NCI-H226 (cell line): ENCODE data around the gene TUBB4B.
A peak's percentile ranks its signal among the peaks of the same experiment; 100 is the strongest.

Experiments
- DNase-seq: peaks from one replicate; pipeline ENCODE4 v3.0.0-alpha.2; 2015

The TUBB4B gene

DNA sequence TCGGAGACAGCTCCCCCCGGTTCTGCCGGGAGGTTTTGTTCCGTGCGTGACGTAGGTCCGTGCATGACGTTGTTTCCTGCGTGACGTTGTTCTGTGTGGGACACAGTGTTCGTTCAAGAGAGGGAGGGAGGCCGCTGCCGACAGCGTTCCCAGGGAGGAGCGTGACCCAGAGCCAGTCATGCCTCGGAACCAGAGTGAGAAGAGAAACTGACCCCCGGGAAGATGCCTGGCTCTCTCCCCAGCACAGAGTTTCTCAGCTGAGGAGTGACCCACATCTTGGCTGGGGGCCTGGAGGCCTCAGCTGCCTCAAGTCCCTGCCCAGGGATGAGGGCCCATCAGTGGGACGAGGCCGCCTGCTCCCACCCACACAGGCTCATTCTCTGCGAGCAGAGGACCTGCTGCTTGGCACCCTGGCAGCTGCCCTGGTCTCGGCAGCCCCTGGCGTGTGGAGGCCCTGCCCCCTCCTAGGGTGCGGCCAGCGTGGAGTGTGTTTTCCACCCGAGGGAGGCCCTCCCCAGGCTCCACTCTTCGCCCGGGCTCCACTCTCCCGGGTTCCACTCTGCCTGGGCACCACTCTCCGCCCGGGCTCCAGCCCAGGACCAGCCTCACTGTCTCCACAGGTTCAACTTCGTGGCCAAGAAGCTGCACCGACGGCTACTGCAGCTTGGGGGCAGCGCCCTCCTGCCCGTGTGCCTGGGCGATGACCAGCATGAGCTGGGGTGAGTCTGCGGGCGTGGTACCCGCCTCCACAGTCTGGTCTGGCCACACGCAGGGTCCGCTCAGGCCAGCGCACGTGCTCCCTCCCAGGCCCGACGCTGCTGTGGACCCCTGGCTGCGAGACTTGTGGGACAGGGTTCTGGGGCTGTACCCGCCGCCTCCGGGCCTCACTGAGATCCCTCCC is 27.7 kb upstream of the TUBB4B start:
- DNase-seq = no peak

DNA sequence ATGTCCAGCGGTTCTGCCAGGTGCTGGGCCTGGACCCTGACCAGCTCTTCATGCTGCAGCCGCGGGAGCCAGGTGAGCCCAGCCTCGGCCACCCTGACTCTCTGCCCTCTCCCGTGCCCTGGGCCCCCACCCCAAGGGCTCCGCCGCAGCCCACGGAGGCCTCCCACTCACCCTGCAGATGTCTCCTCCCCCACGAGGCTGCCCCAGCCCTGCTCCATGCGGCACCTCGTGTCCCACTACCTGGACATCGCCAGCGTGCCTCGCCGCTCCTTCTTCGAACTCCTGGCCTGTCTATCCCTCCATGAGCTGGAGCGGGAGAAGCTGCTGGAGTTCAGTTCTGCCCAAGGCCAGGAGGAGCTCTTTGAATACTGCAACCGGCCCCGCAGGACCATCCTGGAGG is 26.5 kb upstream of the TUBB4B start:
- DNase-seq = no peak

DNA sequence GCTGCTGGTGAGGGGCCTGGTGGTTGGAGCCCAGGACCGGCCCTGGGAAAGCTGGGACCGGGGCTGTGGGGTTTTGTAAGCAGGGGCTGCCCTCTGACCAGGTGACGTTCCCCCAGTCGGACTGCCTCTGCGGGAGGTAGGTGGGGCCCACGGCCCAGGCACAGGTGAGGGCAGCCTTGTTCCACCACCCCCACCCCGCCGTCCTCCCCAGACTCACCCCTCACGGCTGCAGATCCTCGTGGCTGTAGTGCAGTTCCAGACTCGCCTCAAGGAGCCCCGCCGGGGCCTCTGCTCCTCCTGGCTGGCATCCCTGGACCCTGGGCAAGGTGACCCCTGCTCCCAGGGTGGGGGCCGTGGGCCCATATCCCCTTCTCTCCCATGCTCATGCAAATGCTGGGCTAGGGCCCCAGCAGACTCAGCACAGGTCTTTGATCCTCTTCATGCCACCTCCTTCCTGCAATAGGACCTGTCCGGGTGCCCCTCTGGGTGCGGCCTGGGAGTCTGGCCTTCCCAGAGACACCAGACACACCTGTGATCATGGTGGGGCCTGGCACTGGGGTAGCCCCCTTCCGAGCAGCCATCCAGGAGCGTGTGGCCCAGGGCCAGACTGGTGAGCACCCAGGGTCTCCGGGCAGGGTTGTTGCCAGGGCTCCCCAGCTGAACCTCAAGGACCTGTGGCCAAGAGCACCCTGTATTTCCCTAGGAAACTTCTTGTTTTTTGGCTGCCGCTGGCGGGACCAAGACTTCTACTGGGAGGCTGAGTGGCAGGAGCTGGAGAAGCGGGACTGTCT is 25.7 kb upstream of the TUBB4B start:
- DNase-seq = no peak

DNA sequence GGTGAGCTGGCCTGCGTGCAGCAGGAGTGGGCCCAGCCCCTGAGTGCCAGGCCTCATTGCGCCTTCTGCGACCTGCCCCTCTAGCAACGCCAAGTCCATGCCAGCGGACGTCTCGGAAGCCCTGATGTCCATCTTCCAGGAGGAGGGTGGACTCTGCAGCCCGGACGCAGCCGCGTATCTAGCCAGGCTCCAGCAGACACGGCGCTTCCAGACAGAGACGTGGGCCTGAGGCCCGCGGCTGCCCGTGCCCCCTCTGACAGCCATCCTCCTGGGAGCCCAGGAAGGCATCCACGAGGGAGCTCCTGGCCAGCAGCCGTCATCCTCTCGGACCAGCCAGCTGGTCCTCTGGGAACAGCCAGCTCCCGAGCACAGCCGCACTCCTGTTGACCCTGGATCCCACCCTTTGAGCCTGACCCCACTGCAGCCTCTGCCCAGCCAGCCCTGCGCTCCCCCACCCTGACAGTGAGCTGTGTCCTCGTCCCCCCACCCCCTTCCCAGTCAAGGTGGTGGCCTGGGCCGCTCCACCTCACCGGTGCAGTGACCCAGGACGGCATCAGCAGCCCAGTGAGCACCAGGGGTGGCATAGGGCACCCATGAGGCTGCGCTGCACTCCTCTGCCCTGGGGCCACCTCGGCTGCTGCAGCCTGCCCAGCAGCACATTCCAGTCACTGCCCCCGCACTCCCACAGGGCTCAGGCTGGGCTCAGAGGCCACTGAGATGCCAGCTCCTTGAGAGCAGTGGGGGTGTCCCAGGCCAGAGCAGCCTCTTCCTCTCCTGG is 24.7 kb upstream of the TUBB4B start:
- peak; percentile 31 for DNase-seq

DNA sequence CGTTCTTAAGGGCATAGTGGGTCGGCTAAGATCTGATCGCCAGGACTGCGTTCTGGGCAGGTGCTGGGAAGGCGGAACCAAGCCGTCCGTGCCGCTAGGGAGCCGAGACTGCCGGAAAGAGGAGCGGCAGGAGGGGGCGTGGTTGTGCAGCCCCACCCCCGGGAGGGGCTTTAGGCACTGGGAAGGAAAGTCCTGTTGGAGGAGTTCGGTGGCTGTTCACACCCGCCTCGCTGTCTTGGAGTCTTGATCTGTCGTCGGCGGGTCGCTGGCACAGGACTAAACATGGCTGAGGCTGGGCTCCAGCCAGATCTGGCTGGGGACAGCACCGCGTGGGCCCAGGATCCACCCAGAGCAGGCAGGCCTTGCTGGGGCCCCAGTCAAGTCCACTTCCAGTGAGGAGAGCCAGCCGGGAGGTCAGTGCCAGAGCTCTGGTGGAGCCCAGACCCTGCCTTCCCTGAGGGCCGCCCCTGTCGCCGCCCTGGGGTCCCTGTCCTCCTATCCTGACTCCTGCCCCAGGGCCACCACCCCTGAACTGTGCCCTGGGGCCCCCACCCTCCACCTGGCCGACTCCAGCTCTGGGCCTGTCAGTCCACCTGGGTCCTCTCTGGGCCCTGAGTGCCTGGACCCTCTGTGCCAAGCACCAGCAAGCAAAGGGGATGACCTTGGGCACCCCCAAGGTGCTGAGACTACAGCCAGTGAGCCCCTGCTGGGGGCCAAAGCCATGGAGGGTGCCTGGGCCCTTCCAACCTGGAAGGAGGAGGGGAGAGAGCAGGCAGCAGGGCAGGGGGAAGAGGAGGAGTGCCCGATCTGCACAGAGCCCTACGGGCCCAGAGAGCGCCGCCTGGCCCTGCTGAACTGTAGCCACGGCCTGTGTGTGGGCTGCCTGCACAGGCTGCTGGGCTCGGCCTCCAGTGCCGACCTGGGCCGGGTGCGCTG is 23.5 kb upstream of the TUBB4B start:
- peak; percentile 77 for DNase-seq

DNA sequence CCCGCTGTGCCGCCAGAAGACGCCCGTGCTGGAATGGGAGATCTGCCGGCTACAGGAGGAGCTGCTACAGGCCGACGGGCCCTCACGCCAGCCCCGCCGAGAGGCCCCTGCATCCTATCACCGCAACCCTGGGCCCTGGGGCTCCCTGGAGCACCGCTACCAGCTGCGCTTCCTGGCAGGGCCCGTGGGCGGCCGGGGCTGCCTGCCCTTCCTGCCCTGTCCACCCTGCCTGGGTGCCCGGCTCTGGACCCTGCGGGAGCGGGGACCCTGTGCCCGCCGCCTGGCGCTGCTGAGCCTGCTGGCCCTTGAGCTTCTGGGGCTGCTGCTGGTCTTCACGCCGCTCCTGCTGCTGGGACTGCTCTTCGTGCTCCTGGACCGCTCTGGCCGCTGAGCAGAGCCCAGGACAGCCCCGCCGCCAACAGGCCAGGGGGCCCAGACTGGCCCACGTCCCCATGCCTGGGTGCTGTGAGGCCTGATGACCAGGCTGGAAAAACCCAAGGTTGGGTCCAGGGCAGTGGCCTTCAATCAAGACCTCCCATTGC is 22.8 kb upstream of the TUBB4B start:
- no peak for DNase-seq

DNA sequence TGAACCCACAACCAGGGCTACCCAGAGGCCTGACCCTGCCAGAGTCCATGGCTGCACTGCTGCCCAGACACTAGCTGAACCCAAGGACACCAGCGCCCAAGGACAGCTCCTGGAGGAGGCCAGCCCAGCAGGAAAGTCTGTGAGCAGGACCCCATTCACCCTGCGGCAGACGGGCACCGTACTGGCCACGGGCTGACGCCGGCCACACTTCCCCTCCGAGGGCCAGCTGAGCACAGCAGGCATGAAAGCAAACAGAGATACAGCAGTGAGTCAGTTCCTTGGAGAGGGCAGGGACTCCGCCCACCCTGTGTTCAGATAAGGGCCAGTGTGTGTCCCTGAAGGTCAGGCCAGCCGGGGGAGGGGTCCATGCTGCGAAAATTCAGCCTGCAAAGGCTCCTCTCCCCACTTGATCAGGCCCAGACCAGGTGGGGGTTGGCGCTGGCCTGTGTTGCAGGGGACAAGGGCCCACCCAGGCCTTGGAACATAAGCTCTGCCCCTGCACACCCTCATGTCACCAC is 22.3 kb upstream of the TUBB4B start:
- peak; percentile 70 for DNase-seq

DNA sequence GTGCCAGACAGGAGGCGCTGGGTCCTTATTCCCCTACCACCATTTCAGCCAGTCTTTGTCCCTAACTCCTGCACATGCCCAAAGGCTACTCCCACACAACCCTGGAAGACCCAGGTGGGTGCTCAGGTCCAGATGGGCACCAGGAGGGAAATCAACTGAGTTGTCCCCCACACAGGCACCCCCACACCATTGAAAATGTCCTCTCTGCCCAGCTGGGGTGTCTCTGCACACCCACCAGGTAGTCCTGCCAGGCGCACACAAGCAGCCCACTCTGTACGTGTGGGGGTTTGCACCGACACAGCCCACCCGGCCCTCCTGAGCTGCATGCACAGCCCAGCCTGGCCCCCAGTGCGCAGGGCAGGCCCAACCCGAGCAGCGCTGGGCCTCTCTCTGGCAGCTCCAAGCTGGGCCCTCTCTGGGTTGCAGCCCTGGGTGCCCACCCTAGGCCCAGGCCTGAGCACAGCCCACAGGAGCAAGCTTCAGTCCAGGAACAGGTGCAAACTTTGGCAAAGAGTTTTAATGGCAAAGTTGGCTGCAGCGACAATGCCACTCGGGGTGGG is 21.2 kb upstream of the TUBB4B start:
- DNase-seq = no peak

DNA sequence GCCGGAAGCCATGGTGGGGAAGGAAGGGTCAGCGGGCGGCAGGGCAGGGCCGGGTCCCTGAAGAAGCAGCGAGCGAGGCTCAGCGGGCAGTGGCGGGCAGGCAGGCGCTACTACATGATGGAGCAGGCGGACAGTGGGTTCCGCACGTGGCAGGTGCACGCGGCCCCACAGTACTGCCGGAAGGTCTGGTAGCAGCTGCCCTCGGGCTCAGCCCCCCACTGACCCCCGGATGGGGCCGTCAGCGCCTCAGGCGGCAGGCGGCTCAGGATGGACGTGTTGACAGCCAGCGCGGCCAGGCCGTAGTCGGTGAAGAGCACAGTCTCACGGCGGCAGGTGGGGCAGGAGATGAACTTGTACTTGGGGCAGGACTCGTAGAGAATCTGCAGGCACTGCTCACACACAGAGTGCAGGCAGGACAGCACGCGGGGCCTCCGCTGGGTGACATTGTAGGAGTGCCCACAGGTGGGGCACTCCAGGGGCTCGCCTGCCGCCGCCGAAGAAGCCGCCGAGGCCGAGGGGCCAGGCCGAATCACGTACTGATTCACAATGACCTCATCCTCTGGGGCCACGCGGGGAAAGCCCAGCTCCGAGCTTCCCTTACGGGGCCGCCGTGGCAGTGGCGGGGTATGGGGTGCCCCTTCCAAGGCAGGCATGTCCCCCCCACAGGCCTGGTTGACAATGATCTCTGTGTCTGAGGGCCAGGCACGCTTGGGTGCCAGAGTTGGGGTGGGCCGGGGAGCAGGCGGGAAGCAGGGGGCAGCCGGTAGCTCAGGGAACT is 20.6 kb upstream of the TUBB4B start:
- DNase-seq = no peak

DNA sequence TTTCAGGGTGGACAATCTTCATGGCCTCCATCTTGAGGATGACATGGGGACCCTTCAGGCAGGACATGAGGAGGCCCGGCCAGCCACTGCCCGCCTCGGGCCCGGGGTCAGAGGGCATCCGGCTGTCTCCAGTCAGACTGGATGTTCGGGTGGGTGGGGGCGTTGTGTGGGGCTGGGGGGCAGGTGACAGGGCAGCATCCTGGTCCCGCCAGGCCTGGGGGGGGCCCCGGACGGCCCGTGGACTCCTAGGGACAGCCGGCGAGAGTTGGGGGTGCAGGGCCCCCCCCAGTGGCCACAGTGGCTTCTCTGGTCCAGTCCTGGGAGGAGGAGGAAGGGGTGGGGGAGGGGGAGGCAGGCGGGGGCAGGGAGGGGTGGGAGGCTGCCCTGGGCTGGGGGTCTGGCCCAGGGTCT is 20.0 kb upstream of the TUBB4B start:
- DNase-seq = no peak

DNA sequence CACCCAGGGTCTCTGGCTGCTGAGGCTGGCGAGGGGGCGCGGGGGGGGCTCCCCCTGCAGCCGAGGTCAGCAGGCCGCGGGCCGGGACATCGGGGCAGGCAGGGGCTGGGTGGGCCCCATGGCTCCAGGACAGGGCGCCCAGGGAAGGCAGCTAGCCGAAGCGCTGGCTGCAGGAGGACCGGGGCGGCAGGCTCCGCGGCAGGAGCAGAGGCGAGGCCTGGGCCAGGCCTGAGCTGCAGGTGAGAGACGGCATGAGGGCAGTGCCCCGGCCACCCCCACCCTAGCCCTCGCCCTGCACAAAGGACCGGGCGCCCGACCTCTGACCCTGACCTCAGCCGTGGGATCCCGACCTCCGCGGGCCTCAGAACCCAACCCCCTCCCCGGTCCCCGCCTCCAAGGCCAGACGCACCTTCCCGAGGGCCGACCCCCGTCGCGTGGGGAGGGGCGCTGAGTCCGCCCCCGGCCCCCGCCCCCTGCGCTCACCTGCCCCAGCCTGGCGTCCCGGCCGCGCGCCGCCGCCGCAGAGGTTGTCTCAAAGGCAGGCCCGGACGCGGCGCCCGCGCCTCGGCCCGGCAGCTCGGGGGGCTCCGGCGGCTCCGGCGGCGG is 19.5 kb upstream of the TUBB4B start:
- no peak for DNase-seq

DNA sequence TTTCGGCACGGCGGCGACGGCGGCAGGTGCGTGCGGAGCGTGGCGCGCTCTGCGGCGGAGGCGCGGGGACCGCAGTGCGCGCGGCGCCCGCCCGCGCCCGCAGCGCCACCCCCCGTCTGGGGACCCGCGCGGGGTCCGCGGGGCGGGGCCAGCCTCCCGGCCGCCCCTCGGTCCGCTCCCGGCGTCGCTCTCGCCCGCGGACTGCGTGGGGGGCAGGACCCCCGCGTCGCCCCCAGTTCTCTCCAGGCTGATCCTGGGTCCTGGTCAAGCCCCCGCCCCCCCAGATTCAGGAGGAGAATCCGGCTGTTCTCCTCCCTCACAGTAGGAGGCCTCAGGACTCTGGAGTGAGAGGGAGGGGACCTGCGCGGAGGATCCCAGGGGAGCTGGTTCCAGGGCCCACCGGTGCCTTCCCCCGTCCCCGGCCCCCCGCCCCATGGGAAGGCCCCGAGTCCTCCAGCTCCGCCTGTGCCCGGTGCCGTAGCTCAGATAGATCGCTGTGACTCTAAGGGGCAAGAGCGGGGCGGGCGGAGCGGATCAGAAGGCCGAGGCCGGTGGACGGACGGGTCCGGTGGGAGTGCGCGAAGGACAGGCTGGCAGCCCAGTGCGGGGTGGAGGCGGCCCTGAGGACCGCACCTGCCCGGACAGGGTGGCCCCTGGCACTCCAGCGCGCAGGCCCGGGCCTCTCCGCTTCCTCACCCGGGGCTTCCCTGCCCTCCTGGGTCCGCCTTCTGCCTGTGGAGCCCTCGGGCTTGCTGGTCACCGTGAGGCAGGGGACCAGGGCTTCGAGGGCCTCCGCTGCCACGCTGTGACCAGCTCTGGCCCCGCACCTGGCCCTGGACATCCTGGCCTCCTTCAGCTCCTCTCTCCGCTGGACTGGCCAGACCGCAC is 18.7 kb upstream of the TUBB4B start, which contains the start of gene RNF208:
TSS of gene RNF208 (minus strand) at position 51 of the 888 bp plus-strand sequence. CDS start 1,028 bp downstream, outside the sequence.
- DNase-seq = no peak

DNA sequence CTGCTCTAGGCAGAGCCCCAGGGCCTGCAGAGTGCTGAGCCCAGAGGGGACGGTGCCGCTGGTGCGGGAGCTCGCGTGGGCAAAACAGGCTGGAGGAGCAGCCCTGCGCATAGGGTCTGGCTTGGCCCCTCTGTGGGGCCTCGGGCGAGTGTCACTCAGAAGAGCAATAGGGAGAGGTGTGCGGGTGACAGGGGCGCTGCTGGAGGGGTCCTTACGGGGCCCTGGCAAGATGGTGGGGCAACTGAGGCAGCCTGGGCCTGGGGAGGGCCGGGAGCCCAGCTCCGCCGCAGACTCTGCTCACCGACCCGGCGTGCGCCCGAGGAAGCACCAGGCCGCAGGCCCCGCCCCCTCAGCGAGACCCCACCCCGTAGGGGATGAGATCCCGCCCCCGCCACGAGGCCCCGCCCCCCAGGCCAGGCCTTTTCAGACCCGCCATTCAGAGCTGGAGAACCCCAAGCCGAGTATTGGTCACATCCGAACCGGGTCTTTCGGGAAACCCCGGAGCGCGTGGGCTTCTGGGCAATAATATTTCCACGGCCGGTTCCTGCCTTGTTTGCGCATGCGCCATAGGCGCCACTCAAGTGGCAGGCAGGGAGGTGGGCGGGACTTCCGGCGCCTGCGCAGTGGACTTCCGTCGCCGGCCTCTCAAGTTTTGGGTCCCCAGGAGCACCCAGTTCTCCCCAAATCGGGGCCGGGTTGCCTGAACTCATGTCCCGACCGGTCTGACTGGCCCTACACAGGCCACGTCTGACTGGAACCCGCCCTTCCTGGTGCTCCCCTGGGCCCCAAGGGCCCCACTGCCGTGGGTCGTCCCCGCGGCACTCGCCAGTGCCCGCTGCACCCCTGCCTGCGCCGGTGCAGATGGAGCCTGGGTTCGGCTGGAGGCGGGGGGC is 17.8 kb upstream of the TUBB4B start:
- peak; percentile 94 for DNase-seq

DNA sequence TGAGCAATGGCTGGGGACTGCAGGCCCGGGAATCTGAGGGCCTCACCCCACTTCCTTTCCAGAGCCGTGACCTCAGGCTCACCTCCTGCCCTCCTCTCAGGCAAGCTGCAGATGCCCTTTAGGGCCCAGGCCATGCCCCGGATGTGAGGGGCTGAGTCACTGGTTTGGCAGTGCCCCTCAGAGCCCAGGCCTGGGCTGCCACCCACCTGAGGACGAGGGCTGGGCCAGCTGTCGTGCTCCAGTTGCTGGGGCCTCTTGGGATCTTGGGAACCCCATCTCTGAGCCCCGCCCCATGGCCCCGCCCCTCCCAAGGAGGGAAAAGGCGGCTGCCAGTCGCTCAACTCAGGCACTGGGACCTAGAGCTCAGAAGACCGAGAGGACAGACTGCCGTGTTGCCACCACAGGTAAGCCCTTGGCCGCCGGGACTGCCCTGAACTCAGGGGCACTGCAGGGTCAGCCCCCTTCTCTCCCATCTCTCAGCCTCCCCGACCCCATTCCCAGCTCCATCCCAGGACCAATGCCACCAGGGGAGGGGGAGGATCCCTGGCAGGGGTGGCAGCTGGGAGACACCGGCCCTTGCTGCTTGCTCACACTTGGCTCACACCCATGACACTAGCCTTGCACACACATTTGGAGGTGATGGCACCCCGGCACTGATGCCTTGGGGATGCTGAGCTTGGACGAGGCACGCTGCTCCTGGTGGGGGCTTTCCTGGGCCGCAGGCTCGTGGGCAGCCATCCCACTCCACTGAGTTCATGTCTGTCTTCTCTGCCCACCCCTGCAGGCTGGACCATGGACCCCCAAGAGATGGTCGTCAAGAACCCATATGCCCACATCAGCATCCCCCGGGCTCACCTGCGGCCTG is 16.0 kb upstream of the TUBB4B start, which contains the start of gene CYSRT1:
TSS of gene CYSRT1 (plus strand) at position 345 of the 865 bp plus-strand sequence. CDS start at position 793, 448 bp downstream.
- no peak for DNase-seq

DNA sequence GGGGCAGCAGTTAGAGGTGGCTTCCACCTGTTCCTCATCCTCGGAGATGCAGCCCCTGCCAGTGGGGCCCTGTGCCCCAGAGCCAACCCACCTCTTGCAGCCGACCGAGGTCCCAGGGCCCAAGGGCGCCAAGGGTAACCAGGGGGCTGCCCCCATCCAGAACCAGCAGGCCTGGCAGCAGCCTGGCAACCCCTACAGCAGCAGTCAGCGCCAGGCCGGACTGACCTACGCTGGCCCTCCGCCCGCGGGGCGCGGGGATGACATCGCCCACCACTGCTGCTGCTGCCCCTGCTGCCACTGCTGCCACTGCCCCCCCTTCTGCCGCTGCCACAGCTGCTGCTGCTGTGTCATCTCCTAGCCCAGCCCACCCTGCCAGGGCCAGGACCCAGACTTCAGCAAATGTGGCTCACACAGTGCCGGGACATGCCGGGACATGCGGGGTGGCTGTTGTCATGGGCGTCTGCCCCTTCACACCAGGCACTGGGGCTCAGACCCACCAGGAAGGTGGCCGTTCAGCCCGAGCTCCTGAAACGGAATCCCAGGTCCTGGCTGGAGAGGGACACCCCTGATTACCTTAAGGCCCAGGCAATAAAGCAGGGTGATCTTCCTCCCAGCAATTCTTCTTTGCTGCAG is 15.3 kb upstream of the TUBB4B start:
- DNase-seq = no peak
